ENCODE measurements around the gene TAOK2.

TAOK2 gene

DNA sequence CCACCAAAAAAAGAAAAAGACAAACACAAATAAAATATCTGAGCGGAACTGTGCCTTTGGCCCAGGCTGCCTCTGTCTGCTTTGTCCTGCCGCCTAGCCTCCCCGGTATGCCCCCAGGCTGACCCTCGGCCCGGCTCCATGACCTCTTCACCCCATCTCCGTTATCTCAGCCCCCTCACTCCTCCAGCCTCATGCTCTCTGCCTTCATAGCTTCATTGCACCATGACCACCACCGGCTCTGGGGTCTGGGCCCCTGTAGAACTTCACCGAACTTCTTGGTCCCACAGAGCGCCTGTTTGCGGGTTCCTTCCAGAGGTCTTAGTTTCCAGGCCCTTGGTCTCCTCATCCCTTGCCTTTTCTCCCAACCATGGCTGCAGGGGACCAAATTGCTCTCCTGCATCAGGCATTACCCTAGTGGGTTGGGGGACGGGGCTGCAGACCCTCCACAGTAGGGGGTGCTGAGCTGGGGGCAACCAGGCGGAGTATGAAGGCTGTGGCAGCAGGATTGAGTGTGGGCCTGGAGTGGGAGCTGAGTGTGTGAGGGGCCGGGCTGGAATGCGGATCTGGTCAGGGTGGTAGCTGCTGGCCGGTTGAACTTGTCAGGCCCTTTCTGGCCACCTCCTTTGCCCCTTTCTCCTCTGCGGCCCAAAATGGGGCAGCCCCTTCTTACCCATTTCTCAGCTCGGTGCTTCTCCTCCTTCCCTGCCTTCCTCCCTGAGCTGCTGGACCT, 14.8 kb downstream of the TAOK2 start:
- DNase-seq = no peak

GRCh38 chr16:29989111-29989858, 15.6 kb downstream of the TAOK2 start:
- no peak for DNase-seq

DNA sequence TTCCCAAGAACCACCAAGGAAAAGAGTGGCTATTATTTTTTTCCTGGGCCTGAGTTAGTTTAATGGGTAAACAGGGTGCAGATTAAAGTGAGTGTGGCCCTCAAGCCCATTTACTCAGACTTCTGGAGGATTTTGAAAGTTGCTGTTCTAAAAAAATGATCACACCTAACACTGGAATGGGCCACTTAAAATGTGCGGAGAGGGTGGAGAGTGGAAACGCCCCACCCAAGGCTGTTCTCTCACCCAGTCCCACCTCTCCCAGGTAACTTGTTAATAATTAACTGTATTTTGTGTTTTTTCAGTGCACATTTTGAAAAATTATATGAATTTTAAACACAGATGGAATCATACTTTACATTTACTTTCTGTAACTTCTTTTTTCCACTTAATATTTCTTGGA, 16.4 kb downstream of the TAOK2 start:
- no peak for DNase-seq

- DNase-seq = no peak
Observed at GRCh38 chr16:29990883-29991570, 17.4 kb downstream of the TAOK2 start.

DNA sequence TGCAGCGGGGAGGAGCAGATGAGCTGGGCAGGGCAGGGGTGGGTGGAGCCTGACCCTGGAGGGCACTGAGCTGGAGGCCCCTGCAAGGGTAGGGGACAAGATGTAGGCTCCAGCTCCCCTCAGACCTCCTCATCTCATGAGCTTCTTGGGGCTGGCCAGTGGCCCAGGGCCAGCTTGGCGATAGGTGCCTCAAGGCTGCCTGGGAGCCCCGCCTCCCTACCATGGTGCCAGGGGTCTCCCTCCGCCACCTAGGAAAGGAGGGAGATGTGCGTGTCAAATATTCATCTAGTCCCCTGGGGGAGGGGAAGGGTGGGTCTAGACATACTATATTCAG, 17.9 kb downstream of the TAOK2 start:
- no peak for DNase-seq

DNA sequence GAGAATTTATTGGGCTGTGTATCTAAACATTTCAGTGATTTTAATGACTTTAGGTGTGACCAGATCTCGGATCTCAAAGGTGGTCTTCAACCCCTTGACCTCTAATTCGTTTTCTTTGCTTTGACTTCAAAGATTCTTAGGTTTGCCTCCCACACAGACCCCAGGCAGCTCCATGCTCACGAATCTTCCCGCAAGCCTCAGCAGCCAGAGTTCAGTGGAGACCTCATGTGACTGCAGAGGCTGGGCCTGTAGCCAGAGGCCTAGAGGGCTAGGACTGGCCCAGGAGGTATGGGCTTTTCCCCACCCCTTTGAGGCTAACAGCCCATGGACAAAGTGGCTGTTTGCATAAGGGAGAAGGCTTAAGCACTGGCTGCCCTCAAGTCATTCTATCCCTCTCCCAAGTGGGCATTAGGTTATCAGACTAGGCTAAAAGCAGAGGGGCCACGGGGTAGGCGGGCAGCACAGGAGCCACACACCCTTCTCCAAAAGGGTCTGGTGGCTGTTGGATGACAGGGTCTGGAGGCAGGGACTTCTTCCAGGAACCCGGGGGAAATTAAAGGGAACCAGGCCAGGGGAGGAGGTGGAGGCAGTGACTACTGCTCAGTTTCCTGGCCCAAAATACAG, 18.8 kb downstream of the TAOK2 start:
- DNase-seq = peak; percentile 37

DNA sequence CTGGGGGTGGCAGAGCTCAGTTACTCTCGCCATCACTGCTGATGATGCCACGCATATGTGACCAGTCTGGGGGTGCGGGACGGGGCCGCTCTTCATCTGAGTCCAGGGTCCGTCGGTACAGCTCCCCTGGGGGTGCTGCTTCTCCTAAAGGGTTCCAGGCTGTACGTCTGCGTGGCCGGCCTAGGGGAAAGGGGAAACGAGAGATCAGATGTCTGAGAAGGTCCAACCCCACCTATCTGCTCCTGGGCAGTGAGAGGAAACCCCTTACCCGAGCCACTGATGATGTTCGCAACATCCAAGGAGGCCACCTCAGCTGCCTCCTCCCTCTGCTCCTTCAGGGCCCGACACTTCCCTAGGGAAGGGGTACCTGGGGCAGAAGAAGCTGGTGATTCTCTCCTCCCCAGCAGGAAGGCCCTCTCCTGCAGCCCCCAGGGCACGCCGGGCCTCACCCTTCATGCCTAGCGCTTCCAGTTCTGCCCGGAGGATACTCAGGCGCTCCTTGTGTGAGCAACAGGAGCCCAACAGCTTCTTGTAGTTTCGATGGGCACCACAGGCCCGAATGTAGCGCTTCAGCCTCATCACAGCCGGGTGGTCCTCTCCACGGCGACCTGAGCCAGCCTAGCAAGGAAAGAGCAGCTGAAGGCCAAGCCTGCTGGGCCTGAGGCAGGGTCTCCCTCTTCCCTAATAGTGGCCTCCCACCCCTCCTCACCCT, 19.7 kb downstream of the TAOK2 start:
- DNase-seq = no peak

- no peak for DNase-seq
Observed at GRCh38 chr16:29993903-29994599, 20.4 kb downstream of the TAOK2 start.

GRCh38 chr16:29994600-29995323, 21.1 kb downstream of the TAOK2 start:
- DNase-seq = peak; percentile 94

DNA sequence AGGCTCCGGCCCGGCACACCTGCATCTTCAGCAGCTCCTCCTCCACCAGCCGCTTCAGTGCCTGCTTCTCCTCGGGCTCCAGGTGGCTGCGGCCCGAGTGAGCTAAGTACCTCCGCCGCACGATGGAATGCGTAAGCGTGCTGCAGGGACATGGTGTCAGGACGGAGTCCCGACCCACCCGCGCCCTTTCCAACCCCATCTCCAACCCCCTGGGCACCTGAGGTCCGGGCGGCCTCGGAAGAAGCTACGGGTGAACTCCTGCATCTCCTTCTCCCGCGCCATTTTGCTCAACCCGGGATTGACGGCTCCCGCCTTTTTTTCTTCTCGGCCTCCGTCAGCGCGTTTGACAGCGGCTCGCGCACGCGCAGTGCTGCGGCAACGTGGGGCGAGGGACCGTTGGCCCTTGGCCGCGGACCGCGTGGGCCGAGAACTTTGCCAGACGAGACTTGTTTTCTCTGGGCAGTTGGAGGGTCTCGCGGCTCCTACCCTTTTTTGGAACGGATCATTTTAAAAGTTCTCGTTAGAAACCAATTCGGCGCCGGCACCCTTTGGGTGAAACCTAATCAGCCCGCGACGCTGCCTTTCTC, 21.7 kb downstream of the TAOK2 start, which contains the start of gene HIRIP3:
HIRIP3 (minus strand) TSS at position 294 of the 587 bp plus-strand sequence; CDS start at position 282, 12 bp downstream.
- peak; percentile 80 for DNase-seq

DNA sequence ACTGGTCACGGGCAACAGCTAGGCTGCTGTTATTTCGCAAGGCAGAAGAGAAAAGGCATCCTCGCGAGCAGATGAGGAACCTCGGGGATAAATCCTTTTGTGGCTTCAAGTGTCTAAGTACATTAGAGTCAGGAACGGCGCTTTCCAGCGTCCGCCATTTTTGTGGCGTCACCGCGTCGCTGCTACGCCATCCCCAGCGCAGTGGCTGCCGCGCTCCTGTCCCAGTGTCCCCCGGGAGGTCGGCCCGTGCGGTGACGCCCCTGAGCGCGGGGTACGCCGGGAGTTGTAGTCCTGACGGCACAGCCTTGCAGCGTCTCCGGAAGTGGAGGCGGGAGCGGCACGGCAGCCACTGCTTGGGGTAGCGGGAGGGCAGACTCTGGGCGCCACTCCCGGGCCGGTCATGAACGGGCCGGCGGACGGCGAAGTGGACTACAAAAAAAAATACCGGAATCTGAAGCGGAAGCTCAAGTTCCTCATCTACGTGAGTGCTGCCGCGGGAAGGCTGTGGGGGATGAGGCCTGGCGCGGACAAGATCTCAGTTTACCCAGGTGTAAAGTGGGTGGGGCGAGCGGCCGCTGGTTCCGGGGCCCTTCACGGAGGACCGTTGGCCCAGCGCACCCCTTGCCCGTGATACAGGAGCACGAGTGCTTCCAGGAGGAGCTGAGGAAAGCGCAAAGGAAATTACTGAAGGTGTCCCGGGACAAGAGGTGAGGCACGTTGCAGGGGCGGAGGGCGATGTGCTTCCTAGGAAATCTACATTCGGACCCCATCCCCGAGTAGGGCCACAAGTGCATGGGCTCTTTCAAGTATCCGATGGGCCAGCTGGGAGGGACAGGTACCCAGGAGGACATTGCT, 22.5 kb downstream of the TAOK2 start, which contains the start of gene INO80E:
INO80E (plus strand) TSS at position 331 of the 855 bp plus-strand sequence; CDS start at position 401, 70 bp downstream.
- DNase-seq = peak; percentile 95

- DNase-seq = no peak
Observed at GRCh38 chr16:29996766-29997250, 23.1 kb downstream of the TAOK2 start.

- DNase-seq = no peak
Observed at GRCh38 chr16:29999605-30000004, 25.9 kb downstream of the TAOK2 start.

GRCh38 chr16:30000735-30001631, 27.3 kb downstream of the TAOK2 start:
- no peak for DNase-seq

DNA sequence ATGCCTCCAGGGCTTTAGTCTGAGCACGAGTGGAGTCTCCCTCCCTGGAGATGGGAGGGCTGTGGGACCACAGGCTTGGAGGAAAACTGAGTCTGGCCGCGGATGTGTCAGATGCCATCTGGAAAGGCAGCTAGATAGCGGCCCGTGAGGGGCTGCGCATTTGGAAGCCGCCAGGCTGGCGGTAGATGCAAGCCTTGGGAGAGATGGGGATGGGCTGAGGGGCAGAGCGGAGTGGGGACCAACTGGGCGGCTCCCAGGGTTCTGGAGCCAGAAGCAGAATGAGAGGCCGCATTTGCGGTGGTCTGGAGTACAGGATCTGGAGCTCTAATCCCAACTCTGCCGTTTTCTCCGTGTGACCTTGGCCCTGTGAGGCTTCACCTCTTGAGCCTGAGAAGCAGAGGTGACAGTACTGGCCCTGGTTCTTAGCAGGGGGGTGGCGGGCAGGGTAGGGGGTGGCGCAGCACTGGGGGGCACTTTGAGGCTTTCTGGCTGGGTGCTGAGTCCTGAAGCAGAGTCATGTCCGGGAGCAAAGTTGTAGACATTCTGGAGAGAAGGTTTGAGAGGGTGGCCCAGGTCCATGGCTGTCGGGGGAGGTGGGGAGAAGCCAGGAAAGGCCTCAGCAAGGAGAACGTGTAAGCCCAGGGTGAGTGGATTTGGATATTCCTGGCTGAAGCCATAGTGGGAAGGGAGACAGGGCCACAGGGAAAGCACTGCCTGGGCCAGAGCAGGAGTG, 29.1 kb downstream of the TAOK2 start:
- DNase-seq = no peak

DNA sequence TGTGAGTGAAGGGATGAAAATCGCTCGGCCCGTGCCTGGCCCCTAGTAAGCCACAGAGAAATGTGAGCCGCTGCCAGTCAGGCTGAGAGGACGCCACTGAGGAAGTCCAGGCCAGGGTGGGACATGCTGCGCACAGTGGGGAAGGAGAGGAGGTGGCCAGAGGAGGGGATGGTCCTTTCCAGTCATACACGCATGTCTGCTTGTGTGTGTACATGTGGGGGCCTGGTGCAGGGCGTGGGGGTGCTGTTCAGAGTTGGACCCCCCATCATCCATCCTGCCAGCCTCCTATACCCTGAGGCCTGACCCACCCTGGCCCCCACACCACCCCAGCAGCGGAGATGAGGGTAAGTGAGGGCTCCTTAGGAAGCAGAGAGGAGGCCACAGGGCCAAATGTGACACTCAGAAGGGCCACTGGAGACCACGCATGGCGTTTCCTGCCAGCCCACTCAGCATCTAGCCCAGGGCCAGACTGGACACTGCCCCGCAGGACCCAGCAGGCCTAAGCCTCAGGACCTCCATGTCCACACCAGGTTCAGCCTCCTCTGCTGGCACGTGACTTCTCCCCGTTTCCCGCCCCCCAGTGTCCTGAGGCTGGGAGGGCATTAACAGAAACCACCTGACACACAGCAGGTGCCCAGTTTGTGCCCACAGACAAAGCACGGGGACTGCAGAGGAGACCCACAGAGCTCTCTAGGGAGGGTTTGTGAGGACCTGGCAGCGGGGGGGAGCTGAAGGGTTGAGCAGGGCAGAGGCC, 30.2 kb downstream of the TAOK2 start:
- no peak for DNase-seq

DNA sequence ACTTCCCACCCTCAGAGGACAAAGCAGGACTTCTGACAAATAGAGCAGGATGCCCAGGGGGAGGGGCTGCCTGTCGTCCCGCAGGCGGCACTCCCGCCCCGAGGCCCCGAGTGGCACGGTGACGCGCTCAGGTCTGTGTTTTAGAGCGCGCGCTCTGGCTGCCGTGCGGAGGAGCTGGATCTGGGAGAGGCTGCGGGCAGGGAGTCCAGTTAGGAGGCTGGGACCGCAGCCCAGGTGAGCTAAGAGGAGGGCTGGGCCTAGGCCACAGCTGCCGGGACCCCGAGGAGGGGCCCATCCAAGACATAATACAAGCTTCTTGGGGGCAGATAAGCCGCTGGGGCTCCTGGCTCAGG, 30.7 kb downstream of the TAOK2 start:
- DNase-seq = no peak

Data from EL (cell line).